ENCODE results near the gene NETO1.

DNA sequence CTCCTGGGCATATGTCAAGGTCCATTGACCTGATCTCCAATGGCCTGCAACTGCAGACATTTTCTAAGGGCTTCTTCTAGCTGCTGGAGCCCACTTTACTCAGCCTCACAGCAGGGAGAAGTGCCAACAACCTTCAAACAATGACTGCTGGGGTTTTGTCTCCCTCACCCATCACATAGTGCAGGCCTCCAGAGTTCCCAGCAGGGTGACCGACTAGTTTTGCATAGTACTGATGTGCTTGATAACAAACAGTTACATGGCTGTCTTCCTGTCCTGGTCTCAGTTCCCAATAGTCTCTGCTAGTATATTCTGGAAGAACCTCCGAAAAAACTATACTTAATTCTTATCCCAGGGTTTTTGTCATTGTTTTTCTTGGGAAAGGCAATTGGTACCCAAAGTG, 10.4 kb upstream of the NETO1 start:
- TF ChIP-seq, protein P1, sequence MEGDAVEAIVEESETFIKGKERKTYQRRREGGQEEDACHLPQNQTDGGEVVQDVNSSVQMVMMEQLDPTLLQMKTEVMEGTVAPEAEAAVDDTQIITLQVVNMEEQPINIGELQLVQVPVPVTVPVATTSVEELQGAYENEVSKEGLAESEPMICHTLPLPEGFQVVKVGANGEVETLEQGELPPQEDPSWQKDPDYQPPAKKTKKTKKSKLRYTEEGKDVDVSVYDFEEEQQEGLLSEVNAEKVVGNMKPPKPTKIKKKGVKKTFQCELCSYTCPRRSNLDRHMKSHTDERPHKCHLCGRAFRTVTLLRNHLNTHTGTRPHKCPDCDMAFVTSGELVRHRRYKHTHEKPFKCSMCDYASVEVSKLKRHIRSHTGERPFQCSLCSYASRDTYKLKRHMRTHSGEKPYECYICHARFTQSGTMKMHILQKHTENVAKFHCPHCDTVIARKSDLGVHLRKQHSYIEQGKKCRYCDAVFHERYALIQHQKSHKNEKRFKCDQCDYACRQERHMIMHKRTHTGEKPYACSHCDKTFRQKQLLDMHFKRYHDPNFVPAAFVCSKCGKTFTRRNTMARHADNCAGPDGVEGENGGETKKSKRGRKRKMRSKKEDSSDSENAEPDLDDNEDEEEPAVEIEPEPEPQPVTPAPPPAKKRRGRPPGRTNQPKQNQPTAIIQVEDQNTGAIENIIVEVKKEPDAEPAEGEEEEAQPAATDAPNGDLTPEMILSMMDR (IDR thresholded peaks at IDR 0.05): no peak
- no peak for TF ChIP-seq POLR2A (IDR thresholded peaks at IDR 0.05)
